A549 treated with AZD2906 at 1 μM for 4 hours (cell line): ENCODE data around the gene MYADML2. TPM values are rescaled to one million over a fixed set of nuclear protein-coding genes. Genes with fewer than 3 reads are reported as not detected.

Experiments
- total RNA-seq: library from RNA; stranded (reverse); fragments of 200-300 nt; extraction: Qiagen RNA extraction; gene quantifications from 5 replicates; pipeline ENCODE4 v1.2.3, GENCODE V29; 2022

Gene MYADML2, protein sequence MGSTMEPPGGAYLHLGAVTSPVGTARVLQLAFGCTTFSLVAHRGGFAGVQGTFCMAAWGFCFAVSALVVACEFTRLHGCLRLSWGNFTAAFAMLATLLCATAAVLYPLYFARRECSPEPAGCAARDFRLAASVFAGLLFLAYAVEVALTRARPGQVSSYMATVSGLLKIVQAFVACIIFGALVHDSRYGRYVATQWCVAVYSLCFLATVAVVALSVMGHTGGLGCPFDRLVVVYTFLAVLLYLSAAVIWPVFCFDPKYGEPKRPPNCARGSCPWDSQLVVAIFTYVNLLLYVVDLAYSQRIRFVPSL
- total RNA-seq, result not detected in 5 replicates

DNA sequence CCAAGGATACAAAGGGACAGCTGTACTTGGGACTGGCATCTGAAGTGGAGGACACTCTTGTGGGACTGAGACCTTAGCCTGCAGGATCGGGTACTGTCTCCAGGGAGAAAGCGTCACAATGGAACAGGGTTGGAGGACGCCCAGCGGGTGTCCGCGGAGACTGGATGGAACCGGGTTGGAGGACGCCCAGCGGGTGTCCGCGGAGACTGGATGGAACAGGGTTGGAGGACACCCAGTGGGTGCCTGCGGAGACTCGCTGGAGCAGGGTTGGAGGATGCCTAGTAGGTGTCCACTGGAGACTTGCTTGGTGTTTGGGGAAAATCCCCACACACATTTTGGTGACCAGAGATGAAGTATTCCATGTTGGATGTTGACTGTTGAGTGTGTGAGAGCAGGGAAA lies at the start of gene MYADML2:
Gene MYADML2, minus strand, starts transcription at position 45 of the 400 bp plus-strand sequence. CDS start 5,492 bp downstream, outside the sequence.

DNA sequence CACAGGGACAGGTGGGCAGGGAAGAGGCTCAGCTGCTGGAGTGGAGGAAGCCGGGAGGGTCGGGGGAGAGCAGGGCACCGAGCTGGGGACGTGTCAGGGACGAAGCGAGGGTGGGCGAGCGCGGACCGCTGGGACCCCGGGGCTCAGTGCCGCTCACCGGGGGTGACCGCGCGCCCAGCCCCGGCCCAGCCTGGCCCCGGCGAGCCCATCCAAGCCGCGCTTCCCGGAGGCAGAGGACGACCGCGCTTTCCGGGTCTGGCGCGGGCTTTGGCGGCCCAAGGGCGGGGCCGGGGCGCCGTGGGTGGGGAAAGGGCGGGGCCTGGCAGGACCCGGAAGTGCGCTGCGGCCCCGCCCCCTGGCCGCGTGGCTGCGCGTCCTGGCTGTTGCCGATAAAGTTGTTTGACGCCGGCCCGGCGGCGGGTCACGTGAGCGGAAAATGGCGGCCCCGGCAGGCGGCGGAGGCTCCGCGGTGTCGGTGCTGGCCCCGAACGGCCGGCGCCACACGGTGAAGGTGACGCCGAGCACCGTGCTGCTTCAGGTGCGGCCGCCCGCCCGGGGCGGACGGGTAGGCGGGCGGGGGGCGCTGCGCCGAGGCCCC lies 30.3 kb upstream of the MYADML2 start, which contains the start of gene ASPSCR1:
Gene ASPSCR1, plus strand, starts transcription at position 419 of the 598 bp plus-strand sequence. Its CDS starts 18 bp downstream, at position 437.

DNA sequence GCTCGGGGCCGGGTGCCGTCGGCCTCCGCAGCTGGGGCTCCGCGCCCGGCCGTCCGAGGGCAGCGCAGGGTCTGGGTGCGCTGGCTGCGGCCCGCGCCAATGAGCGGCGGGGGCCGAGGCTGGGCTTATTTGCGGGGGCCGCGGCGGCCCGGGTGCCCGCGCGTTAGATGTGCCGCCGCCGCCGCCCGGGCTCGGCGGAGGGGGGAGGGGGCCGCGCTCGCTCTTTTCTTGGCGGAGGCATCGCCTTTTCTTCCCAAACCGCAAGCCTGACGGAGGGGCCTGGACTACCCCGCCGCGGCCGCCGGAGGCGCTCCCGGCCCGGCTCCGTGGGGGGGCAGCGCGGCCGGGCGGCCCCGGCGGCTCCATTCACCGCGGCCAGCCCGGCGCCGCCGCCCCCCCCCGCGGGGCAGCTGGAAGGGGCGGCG lies 14.1 kb upstream of the MYADML2 start, which contains the start of gene NOTUM:
Gene NOTUM, minus strand, starts transcription at position 101 of the 425 bp plus-strand sequence. CDS start 278 bp downstream, outside the sequence.

DNA sequence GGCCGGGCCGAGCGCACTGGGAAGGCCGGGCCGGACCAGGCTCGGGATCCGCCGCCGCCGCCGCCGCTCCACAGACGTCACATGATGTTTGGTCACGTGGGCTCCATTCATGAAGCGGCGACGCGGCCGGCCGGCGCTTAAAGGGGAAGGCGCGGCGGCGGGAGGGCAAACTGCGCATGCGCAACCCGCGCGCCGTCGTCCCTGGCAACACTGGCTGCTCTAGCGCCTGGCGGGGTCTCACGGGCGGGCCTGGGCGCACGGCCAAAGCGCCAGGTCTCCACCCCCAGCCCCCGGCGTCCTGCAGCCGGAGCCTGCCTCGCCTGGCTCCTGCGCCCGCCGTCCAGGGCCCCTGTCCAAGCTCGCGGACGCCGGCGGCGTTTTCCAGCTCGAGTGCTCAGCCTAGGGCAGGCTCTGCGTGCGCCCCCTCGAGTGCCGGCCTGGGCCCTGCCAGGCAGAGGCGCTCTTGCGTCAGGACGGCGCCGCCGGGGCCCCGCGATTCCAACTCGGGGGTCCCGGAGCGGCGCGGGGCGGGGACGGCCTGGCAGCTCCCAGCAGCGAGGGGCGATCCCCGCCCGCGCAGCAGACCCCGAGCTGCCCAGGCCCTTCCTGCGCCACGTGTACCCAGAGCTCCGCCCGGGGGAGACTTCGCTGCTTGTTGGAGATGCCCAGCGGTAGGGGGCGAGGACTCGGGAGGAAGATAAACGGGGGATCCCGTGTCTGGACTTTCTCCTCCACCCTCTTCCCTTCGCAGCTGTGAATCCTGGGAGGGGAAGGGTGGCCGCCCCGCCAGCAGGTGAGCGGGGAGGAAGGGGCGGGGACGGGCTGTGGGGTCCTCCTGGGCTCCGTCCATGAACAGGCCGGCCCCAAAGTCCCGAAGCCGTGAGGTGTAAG lies 19.1 kb downstream of the MYADML2 start, which contains the start of gene MAFG:
Gene MAFG, minus strand, starts transcription at position 83 of the 891 bp plus-strand sequence. CDS start 4,550 bp downstream, outside the sequence.

DNA sequence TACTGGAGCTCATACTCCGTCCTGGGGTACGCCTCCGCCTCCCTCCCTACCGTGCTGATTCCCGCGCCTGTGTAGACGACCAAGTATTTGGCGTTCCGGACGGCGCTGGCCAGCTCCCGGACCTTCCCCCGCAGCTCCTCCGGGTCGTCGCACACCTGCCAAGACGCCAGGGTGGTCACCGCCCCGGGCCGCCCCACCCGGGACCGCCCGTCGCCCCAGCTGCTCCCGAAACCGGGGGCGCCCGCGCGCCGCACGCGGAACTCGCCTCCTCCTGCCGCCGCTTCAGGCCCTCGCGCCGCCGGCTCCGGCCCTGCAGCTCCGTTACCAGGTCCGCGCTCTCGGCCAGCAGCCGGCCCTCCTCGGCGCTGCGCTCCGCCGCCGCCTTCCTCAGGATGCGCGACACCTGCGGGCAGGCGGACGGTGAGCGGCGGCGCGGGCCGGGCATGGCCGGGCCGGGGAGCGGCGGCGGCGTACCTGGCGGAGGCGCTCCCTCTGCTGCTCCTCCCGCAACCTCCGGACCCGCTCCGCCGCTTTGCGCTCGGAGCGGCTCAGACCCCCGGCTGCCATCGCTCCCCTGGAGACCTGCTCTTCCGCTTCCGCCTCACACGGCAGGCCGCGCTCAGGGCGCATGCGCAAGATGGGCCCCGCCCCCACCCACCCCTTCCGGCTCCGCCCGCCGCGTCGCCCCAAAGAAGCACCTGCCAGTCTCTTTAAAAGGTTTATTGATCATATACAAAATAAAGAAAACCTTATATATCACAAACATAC lies 29.3 kb downstream of the MYADML2 start, which contains the start of gene SIRT7:
Gene SIRT7, minus strand, starts transcription at position 612 of the 768 bp plus-strand sequence. Its CDS starts 45 bp downstream, at position 567.

DNA sequence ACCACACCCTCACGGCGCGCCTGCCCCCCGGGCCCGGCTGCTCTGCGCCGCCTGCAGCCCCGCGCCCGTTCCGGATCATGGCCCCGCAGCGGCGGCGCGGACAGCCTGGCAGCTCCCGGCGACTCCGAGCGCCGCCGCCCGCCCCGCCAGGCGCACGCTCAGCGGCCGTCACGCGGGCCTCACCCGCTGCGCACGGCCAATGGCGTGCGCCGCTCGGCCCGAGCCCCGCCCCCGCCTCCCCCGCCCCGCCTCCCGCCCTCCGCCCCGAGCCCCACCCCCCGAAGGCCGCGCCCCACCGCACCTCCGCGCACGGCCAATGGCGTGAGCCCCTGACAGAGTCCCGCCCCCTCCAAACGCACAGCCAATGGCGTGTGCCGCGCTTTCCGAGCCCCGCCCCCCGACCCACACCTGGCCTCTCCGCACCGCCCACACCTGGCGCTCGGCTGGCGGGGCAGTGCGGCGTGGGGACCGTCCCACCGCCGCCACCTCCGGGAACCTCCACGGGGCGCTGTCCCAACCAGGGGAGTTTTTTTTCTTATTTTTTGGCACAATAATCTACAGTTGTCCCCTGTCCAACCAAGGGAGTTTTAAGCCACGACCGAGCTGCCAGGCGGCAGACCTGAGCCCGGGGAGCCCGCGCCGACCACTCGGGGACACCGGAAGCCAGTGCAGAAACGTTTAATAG lies 35.6 kb downstream of the MYADML2 start, which contains the start of gene PCYT2:
Gene PCYT2, minus strand, starts transcription at position 123 of the 685 bp plus-strand sequence. Its CDS starts 44 bp downstream, at position 79.

DNA sequence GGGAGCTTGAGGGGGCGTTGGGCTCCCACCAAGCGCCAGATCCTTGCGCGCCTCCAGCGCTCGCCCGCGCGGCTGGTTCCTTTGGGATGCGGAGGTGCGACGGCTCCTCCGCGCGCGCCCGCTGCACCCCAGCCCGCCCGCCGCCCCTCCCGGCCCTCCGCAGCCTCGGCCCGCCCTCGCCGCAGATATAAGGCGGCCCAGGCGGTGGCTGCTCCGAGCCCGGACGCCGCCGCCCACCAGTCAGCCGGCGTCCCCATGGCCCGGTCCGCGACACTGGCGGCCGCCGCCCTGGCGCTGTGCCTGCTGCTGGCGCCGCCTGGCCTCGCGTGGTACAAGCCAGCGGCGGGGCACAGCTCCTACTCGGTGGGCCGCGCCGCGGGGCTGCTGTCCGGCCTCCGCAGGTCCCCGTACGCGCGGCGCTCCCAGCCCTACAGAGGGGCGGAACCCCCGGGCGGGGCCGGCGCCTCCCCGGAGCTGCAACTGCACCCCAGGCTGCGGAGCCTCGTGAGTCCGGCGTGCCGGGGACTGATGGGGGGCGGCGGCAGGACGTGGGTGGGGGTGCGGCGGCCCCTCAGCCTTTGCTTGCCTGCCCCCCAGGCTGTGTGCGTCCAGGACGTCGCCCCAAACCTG lies 44.9 kb downstream of the MYADML2 start, which contains the start of gene NPB:
Gene NPB, plus strand, starts transcription at position 216 of the 630 bp plus-strand sequence. Its CDS starts 40 bp downstream, at position 256.

Other genes with a start within 250 kb of the MYADML2 start
- 223 to 334 TPM (median 303 TPM) in 5 replicates for gene MRPL12, start 243.9 kb downstream of the MYADML2 start, total RNA-seq
- gene SLC25A10, start 234.9 kb downstream of the MYADML2 start, total RNA-seq, result 26.6 to 46.9 TPM (median 43.3 TPM) in 5 replicates
- gene GCGR, start 143.1 kb downstream of the MYADML2 start, total RNA-seq, result 0.14 to 0.55 TPM (median 0.34 TPM) in 5 replicates
- 79.5 to 107 TPM (median 101 TPM) in 5 replicates for gene MCRIP1, start 113.9 kb downstream of the MYADML2 start, total RNA-seq
- gene PPP1R27, start 112.2 kb downstream of the MYADML2 start, total RNA-seq, result 0.08 to 0.35 TPM (median 0.18 TPM) in 5 replicates
- 673 to 727 TPM (median 692 TPM) in 5 replicates for gene P4HB, start 86.7 kb downstream of the MYADML2 start, total RNA-seq
- gene ARHGDIA, start 75.9 kb downstream of the MYADML2 start, total RNA-seq, result 592 to 701 TPM (median 654 TPM) in 5 replicates
- 167 to 248 TPM (median 232 TPM) in 5 replicates for gene ALYREF, start 55.6 kb downstream of the MYADML2 start, total RNA-seq
- gene ANAPC11, start 55.5 kb downstream of the MYADML2 start, total RNA-seq, result 185 to 310 TPM (median 289 TPM) in 5 replicates
- 0.33 to 0.67 TPM (median 0.49 TPM) in 5 replicates for gene NPB, start 45.0 kb downstream of the MYADML2 start, total RNA-seq
- 14.1 to 18.1 TPM (median 16.6 TPM) in 5 replicates for gene PCYT2, start 35.8 kb downstream of the MYADML2 start, total RNA-seq
- gene SIRT7, start 29.1 kb downstream of the MYADML2 start, total RNA-seq, result 27.2 to 45.6 TPM (median 41.6 TPM) in 5 replicates
- gene MAFG, start 19.5 kb downstream of the MYADML2 start, total RNA-seq, result 23.3 to 32.3 TPM (median 28.5 TPM) in 5 replicates
- gene PYCR1, start 9.9 kb downstream of the MYADML2 start, total RNA-seq, result 68.3 to 88.4 TPM (median 85.4 TPM) in 5 replicates
- gene NOTUM, start 14.0 kb upstream of the MYADML2 start, total RNA-seq, result 0.18 to 0.55 TPM (median 0.34 TPM) in 5 replicates
- gene ASPSCR1, start 30.4 kb upstream of the MYADML2 start, total RNA-seq, result 20.1 to 29.2 TPM (median 26.5 TPM) in 5 replicates
- gene CENPX, start 75.6 kb upstream of the MYADML2 start, total RNA-seq, result 135 to 206 TPM (median 183 TPM) in 5 replicates
- 8.9 to 17.5 TPM (median 12.8 TPM) in 5 replicates for gene LRRC45, start 76.1 kb upstream of the MYADML2 start, total RNA-seq
- 24.9 to 43.1 TPM (median 39.9 TPM) in 5 replicates for gene RAC3, start 84.4 kb upstream of the MYADML2 start, total RNA-seq
- 65.2 to 110 TPM (median 102 TPM) in 5 replicates for gene DCXR, start 90.5 kb upstream of the MYADML2 start, total RNA-seq
- 16.5 to 26.6 TPM (median 25.1 TPM) in 5 replicates for gene RFNG, start 104.6 kb upstream of the MYADML2 start, total RNA-seq
- gene GPS1, start 104.7 kb upstream of the MYADML2 start, total RNA-seq, result 108 to 148 TPM (median 138 TPM) in 5 replicates
- 73.5 to 153 TPM (median 133 TPM) in 5 replicates for gene DUS1L, start 118.6 kb upstream of the MYADML2 start, total RNA-seq
- gene FASN, start 151.0 kb upstream of the MYADML2 start, total RNA-seq, result 112 to 154 TPM (median 145 TPM) in 5 replicates